ENCODE results near the gene FANCC. TPM values are rescaled to one million over a fixed set of nuclear protein-coding genes. Genes with fewer than 3 reads are reported as not detected.
A peak's percentile ranks its signal among the peaks of the same experiment; 100 is the strongest.

FANCC gene
- polyA plus RNA-seq, 1 of the 3 experiments (the other 2 are of a cell fraction) = 3.5 TPM

DNA sequence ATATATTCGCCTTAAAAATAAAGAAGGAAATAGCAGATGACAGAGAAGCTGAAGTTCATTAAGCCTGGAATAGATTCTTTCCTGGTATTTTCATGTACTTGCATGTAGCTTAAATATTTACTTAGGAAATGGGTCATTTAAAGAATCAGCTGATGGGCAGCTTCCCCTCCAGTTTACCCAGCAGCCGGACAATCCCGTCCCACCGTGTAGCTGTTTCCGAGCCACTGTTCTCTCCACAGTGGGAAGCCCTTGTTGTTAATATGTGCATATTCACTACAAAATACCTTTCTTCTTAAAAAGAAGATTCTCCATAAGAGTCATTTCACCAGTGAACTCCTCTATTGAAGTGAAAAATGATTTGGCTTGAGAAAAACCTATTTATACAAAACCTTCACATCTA, 187.0 kb downstream of the FANCC start (continued):
- TF ChIP-seq, protein P1, sequence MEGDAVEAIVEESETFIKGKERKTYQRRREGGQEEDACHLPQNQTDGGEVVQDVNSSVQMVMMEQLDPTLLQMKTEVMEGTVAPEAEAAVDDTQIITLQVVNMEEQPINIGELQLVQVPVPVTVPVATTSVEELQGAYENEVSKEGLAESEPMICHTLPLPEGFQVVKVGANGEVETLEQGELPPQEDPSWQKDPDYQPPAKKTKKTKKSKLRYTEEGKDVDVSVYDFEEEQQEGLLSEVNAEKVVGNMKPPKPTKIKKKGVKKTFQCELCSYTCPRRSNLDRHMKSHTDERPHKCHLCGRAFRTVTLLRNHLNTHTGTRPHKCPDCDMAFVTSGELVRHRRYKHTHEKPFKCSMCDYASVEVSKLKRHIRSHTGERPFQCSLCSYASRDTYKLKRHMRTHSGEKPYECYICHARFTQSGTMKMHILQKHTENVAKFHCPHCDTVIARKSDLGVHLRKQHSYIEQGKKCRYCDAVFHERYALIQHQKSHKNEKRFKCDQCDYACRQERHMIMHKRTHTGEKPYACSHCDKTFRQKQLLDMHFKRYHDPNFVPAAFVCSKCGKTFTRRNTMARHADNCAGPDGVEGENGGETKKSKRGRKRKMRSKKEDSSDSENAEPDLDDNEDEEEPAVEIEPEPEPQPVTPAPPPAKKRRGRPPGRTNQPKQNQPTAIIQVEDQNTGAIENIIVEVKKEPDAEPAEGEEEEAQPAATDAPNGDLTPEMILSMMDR (IDR thresholded peaks at IDR 0.05) = no peak
- TF ChIP-seq, protein P2, sequence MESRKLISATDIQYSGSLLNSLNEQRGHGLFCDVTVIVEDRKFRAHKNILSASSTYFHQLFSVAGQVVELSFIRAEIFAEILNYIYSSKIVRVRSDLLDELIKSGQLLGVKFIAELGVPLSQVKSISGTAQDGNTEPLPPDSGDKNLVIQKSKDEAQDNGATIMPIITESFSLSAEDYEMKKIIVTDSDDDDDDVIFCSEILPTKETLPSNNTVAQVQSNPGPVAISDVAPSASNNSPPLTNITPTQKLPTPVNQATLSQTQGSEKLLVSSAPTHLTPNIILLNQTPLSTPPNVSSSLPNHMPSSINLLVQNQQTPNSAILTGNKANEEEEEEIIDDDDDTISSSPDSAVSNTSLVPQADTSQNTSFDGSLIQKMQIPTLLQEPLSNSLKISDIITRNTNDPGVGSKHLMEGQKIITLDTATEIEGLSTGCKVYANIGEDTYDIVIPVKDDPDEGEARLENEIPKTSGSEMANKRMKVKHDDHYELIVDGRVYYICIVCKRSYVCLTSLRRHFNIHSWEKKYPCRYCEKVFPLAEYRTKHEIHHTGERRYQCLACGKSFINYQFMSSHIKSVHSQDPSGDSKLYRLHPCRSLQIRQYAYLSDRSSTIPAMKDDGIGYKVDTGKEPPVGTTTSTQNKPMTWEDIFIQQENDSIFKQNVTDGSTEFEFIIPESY (IDR thresholded peaks at IDR 0.05; ENCODE audit: borderline replicate concordance, low read depth) = no peak
- TF ChIP-seq CHD2 (IDR thresholded peaks at IDR 0.05; ENCODE audit: low read length, partially characterized antibody) (no peak), RCOR1 (IDR thresholded peaks at IDR 0.05; ENCODE audit: low read length) (no peak), MEF2A (IDR thresholded peaks at IDR 0.05; ENCODE audit: borderline replicate concordance, low read depth) (no peak), GATA2 (CRISPR knock-in tag; IDR thresholded peaks at IDR 0.05) (no peak), JUND (IDR thresholded peaks at IDR 0.05) (no peak)

DNA sequence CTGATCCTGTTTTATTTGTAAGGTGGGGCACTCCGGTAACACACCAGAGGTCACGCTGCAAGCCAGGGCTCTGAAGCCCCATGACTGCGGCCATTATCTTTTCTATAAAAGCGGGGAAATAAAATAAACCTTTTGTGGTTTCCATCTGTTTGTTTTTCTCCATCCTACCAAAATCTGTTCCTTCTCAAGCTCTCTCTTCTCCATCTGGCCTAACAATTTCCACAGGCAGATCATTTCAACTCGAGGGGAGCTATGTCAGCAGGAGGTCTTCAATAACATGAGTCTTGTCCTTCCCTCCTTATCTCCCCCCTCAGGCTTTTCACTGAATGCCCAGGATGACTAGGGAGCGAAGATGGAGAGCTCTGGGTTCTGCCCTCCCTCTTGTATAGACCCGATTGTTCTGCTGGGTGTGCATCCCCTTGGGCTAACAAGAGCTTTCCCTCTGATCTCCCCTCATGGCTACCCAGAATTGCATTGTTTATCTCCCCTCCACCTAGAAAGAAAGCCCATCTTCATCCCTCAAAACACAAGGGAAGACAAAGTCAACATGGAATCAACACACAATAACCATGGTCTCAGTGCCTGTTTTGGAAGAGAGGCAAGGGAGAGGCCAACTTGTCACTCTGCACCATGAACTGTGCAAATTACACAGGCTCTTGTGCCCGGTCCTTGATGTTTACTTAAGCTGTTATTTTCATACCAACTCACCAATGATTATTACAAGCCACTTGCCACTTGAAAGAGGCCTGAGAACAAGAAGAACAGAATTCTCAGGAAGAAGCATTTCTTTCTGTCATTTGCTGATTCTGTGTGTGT, 187.8 kb downstream of the FANCC start:
- TF ChIP-seq TEAD4 (IDR thresholded peaks at IDR 0.05; ENCODE audit: borderline replicate concordance, insufficient read depth) (no peak), GATA2 (CRISPR knock-in tag; IDR thresholded peaks at IDR 0.05) (0 out of 2 replicates have a peak, but pooled peaks have one; percentile 1), FOSL2 (IDR thresholded peaks at IDR 0.05; ENCODE audit: borderline replicate concordance, low read depth) (no peak), RFX5 (IDR thresholded peaks at IDR 0.05; ENCODE audit: low read length) (no peak)
- 81% methylated on average over 8 of the region's 8 CpGs for WGBS (ENCODE audit: low lambda C conversion rate)
- H3K9me2 ChIP-seq = no peaks in the 10 kb centered on the region
- peaks cover 7% of the 10 kb centered on the region for H3F3A ChIP-seq (replicated peaks; ENCODE audit: insufficient read depth)
- no peaks in the 10 kb centered on the region for H3K27me3 ChIP-seq (ENCODE audit: insufficient read depth)
- CTCF ChIA-PET = interaction anchor here (0.7 to 12.5 kb wide), 28 partner anchors 9 to 1088 kb away, joined by 3 to 229 read pairs (median 5); no protein-coding TSS in a partner anchor
- no peak overlapping the region for H2AFZ ChIP-seq (ENCODE audit: low read depth)
- H3K79me2 ChIP-seq (ENCODE audit: insufficient read depth) = no peaks in the 10 kb centered on the region
- DNase-seq = no peak
- POLR2A ChIA-PET = interaction anchor here (0.7 to 1.1 kb wide), 2 partner anchors 48 to 448 kb away, joined by 3 read pairs; no protein-coding TSS in a partner anchor
- H3K9ac ChIP-seq = no peak overlapping the region
- no peak overlapping the region for H3K4me2 ChIP-seq
- H3K4me1 ChIP-seq (ENCODE audit: control insufficient read depth in 1 of 2, insufficient read depth in 2 of 2, low read depth in 1 of 2, low read length in 1 of 2) = peaks cover 5 to 87% of the 10 kb centered on the region in 2 experiments
- peak overlapping the region in 1 of 2 experiments; percentile 99; a peak in 1 of 4 replicates for H3K27ac ChIP-seq (ENCODE audit: low read depth in 2 of 2, low read length in 1 of 2)
- H3K4me3 ChIP-seq (ENCODE audit: low read depth in 2 of 2, low read length in 1 of 2) = no peak overlapping the region
- H3K9me3 ChIP-seq = no peaks in the 10 kb centered on the region
- no peaks in the 10 kb centered on the region for H4K20me1 ChIP-seq (ENCODE audit: insufficient read depth)
- H3K36me3 ChIP-seq (replicated peaks in 1 of 2; ENCODE audit: control insufficient read depth in 1 of 2, insufficient read depth in 2 of 2, low read length in 1 of 2) = no peaks in the 10 kb centered on the region
